K562 (cell line): ENCODE results near the gene DIAPH1. TPM values are rescaled to one million over a fixed set of nuclear protein-coding genes. Genes with fewer than 3 reads are reported as not detected.
A peak's percentile ranks its signal among the peaks of the same experiment; 100 is the strongest.

Experiments used
- ARID4B ChIP-seq: sonication (generic); formaldehyde crosslinking; IDR thresholded peaks from 2 replicates; pipeline ENCODE4 v1.8.0; 2022; ENCODE audit warnings: mild to moderate bottlenecking, missing genetic modification reagents
- ARNT ChIP-seq, 2 experiments: fragments of 450-650 bp; IDR thresholded peaks; 2 replicates each; pipeline ENCODE4 v1.6.1; 2016; ENCODE audit warnings: mild to moderate bottlenecking in 1 of 2
- ETV6 ChIP-seq, 3 experiments: fragments of 150-350 bp in 1 of 3; sonication (generic) in 1 of 3; formaldehyde crosslinking in 1 of 3; IDR thresholded peaks; 2 replicates each; pipeline versions ENCODE4 v1.6.1 to v1.8.0; 2014 to 2022; ENCODE audit warnings: borderline replicate concordance in 2 of 3, low read depth in 2 of 3, antibody characterized with exemption in 1 of 3, low read length in 1 of 3, mild to moderate bottlenecking in 1 of 3, missing genetic modification reagents in 1 of 3
- JUNB ChIP-seq: fragments of 450-650 bp; formaldehyde crosslinking; conservative IDR thresholded peaks from 2 replicates; pipeline ENCODE4 v1.4.0; 2020; ENCODE audit warnings: mild to moderate bottlenecking
- MGA ChIP-seq: fragments of 450-650 bp; IDR thresholded peaks from 2 replicates; pipeline ENCODE4 v1.6.1; 2016; ENCODE audit warnings: mild to moderate bottlenecking, moderate library complexity
- NFRKB ChIP-seq: fragments of 450-650 bp; IDR thresholded peaks from 2 replicates; pipeline ENCODE4 v1.6.1; 2016; ENCODE audit warnings: low read depth
- POLR2G ChIP-seq: fragments of 200-400 bp; formaldehyde crosslinking; IDR thresholded peaks from 2 replicates; pipeline ENCODE4 v1.6.1; 2017; ENCODE audit warnings: low read depth, mild to moderate bottlenecking, antibody characterized with exemption, low read length, moderate library complexity
- ZNF395 ChIP-seq: fragments of 200-800 bp; sonication (Bioruptor generic); IDR thresholded peaks from 2 replicates; pipeline ENCODE4 v1.6.1; 2017; ENCODE audit warnings: missing genetic modification characterization, missing compliant biosample characterization
- ZNF778 ChIP-seq: fragments of 450-650 bp; formaldehyde crosslinking; IDR thresholded peaks from 2 replicates; pipeline ENCODE4 v1.4.0; 2020; ENCODE audit warnings: mild to moderate bottlenecking, moderate library complexity
- polyA plus RNA-seq, 8 experiments: library from polyadenylated mRNA; depleted of rRNA in 4 of 8; stranded (reverse) in 5 of 8; unstranded in 3 of 8; fragments of >200 nt; fragmentation: Nextera tagmentation in 2 of 8; fragmentation: Illumina TruSeq in 1 of 8; extraction: Ambion mirVana in 2 of 8; extraction: Trizol in 1 of 8; gene quantifications; 2 replicates each; pipeline versions ENCODE4 v1.2.1 to v1.2.3, GENCODE V29; 2011 to 2014; ENCODE audit warnings: inconsistent platforms in 1 of 8, missing spikeins in 1 of 8
- total RNA-seq, 7 experiments: library from RNA; depleted of rRNA in 6 of 7; stranded (reverse); fragments of >200 nt in 6 of 7; fragmentation: Illumina TruSeq in 2 of 7; extraction: Trizol in 2 of 7; gene quantifications; 2 replicates each; pipeline versions ENCODE4 v1.2.1 to v1.2.3, GENCODE V29; 2011 to 2021; ENCODE audit warnings: low replicate concordance in 1 of 7

The DIAPH1 gene
- total and polyA plus RNA-seq, 9 of the 15 experiments (the other 6 are each of a cell fraction or from before 2014, with no cell fraction given): 60.8 to 328 (median 97.8) TPM

- TF ChIP-seq MGA: peak; percentile 70
- no peak for TF ChIP-seq ARNT (IDR thresholded peaks at IDR 0.05)
- TF ChIP-seq JUNB (CRISPR knock-in tag): no peak
- TF ChIP-seq ZNF395 (CRISPR knock-in tag): peak; percentile 71
- TF ChIP-seq ARID4B (CRISPR knock-in tag): peak; percentile 90
- no peak for TF ChIP-seq ETV6 (IDR thresholded peaks at IDR 0.05; ENCODE audit: borderline replicate concordance in 1 of 2, low read depth in 2 of 2, low read length in 1 of 2)
- no peak for TF ChIP-seq ETV6 (CRISPR knock-in tag; IDR thresholded peaks at IDR 0.05; ENCODE audit: borderline replicate concordance)
- peak; percentile 59 for TF ChIP-seq POLR2G
- TF ChIP-seq NFRKB: no peak
- TF ChIP-seq ZNF778: no peak
Observed at GRCh38 chr5:141637767-141638419, 19.1 kb upstream of the DIAPH1 start (continued).
